ENCODE data around the gene NKX2-4. TPM values are rescaled to one million over a fixed set of nuclear protein-coding genes. Genes with fewer than 3 reads are reported as not detected.

The NKX2-4 gene
- polyA plus RNA-seq, 3 donors: not detected

DNA sequence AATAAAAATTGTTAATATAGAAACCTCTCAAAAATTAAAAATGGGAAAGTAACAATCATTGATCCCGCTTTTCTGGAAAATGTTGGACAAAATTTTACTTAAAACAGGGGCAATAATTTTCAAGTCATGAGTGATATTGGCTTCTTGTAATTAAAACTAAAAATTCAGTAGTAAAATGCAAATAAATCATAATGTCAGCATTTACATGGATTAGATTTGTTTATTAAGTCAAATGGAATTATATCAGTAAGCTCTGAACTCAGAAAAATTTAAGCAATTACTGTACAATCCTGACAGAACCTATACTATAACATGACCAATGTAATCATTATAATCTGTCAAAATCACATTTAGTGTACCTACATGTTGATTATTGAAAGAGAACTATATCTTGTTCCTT, 39.9 kb upstream of the NKX2-4 start:
- H3K9me3 ChIP-seq (replicated peaks in 1 of 2; ENCODE audit: control insufficient read depth in 1 of 2, insufficient read depth in 1 of 2, low read length in 2 of 2): no peaks in the 10 kb centered on the region
- no CpG with 5 or more reads among the region's 1 CpG for WGBS (ENCODE audit: insufficient coverage)
- no peak for DNase-seq
- no peaks in the 10 kb centered on the region for H4K20me1 ChIP-seq (ENCODE audit: insufficient read depth, low read length)
- TF ChIP-seq, protein P1, sequence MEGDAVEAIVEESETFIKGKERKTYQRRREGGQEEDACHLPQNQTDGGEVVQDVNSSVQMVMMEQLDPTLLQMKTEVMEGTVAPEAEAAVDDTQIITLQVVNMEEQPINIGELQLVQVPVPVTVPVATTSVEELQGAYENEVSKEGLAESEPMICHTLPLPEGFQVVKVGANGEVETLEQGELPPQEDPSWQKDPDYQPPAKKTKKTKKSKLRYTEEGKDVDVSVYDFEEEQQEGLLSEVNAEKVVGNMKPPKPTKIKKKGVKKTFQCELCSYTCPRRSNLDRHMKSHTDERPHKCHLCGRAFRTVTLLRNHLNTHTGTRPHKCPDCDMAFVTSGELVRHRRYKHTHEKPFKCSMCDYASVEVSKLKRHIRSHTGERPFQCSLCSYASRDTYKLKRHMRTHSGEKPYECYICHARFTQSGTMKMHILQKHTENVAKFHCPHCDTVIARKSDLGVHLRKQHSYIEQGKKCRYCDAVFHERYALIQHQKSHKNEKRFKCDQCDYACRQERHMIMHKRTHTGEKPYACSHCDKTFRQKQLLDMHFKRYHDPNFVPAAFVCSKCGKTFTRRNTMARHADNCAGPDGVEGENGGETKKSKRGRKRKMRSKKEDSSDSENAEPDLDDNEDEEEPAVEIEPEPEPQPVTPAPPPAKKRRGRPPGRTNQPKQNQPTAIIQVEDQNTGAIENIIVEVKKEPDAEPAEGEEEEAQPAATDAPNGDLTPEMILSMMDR (IDR thresholded peaks at IDR 0.05): no peak
- Mint-ChIP-seq H3K4me1 (no peaks in the 10 kb centered on the region), H3K9me3 (no peaks in the 10 kb centered on the region), H3K27ac (no peak overlapping the region), H3K4me3 (no peak overlapping the region), H3K27me3 (ENCODE audit: low read depth in 3 of 3) (peaks cover 17 to 33% (median 22%) of the 10 kb centered on the region in 3 donors), H3K36me3 (no peaks in the 10 kb centered on the region)
- no peaks in the 10 kb centered on the region for H3K36me3 ChIP-seq (replicated peaks in 1 of 2; ENCODE audit: control insufficient read depth in 1 of 2, insufficient read depth in 2 of 2, low read length in 2 of 2)
- H3K4me1 ChIP-seq (ENCODE audit: control insufficient read depth in 1 of 2, insufficient read depth in 2 of 2, low read length in 2 of 2): no peaks in the 10 kb centered on the region
- H3K4me2 ChIP-seq (replicated peaks; ENCODE audit: extremely low read depth, low read length, poor library complexity, severe bottlenecking): no peak overlapping the region
- H3K27ac ChIP-seq (ENCODE audit: low read depth in 1 of 2, low read length in 2 of 2): no peak overlapping the region
- H2AFZ ChIP-seq (ENCODE audit: insufficient read depth, low read depth, low read length, poor library complexity, severe bottlenecking): no peak overlapping the region
- peaks cover 2 to 9% of the 10 kb centered on the region in 2 donors for H3K27me3 ChIP-seq (ENCODE audit: control insufficient read depth in 2 of 2, insufficient read depth in 2 of 2, low read length in 2 of 2)
- intact Hi-C loops (cut with micrococcal nuclease): no loop called here
- H3K9ac ChIP-seq (ENCODE audit: insufficient read depth, low read length, poor library complexity, severe bottlenecking): no peak overlapping the region
- H3K79me2 ChIP-seq (ENCODE audit: insufficient read depth, low read length): no peaks in the 10 kb centered on the region
- H3K4me3 ChIP-seq (replicated peaks in 1 of 3; ENCODE audit: low read depth in 2 of 3, low read length in 3 of 3): no peak overlapping the region

DNA sequence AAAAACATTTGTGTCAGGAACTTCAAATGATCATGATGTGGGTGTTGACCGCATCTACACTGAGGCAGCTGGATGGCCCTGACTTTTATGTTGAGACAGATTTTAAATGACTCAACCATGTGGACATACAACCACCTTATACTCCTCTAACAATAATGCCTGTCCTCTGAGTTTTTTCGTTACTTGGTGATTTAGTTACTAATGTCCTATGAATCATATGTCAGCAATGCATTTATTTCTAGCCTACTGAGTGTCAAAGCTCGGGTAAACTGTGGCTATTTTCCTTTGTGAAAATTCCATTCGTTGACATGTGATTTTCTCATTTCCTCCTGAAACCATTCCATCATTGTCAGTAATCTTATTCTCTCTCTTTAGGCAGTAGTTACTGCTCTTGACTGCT, 38.9 kb upstream of the NKX2-4 start:
- intact Hi-C loops (cut with micrococcal nuclease): no loop called here
- Histone ChIP-seq H3K36me3 (replicated peaks in 1 of 2; ENCODE audit: control insufficient read depth in 1 of 2, insufficient read depth in 2 of 2, low read length in 2 of 2) (no peaks in the 10 kb centered on the region), H3K79me2 (ENCODE audit: insufficient read depth, low read length) (no peaks in the 10 kb centered on the region), H3K4me1 (ENCODE audit: control insufficient read depth in 1 of 2, insufficient read depth in 2 of 2, low read length in 2 of 2) (no peaks in the 10 kb centered on the region), H3K27ac (ENCODE audit: low read depth in 1 of 2, low read length in 2 of 2) (no peak overlapping the region), H3K9ac (ENCODE audit: insufficient read depth, low read length, poor library complexity, severe bottlenecking) (no peak overlapping the region), H4K20me1 (ENCODE audit: insufficient read depth, low read length) (no peaks in the 10 kb centered on the region), H2AFZ (ENCODE audit: insufficient read depth, low read depth, low read length, poor library complexity, severe bottlenecking) (no peak overlapping the region), H3K4me2 (replicated peaks; ENCODE audit: extremely low read depth, low read length, poor library complexity, severe bottlenecking) (no peak overlapping the region), H3K4me3 (replicated peaks in 1 of 3; ENCODE audit: low read depth in 2 of 3, low read length in 3 of 3) (no peak overlapping the region), H3K9me3 (replicated peaks in 1 of 2; ENCODE audit: control insufficient read depth in 1 of 2, insufficient read depth in 1 of 2, low read length in 2 of 2) (no peaks in the 10 kb centered on the region), H3K27me3 (ENCODE audit: control insufficient read depth in 2 of 2, insufficient read depth in 2 of 2, low read length in 2 of 2) (peaks cover 2 to 9% of the 10 kb centered on the region in 2 donors)
- Mint-ChIP-seq H3K4me3 (peak overlapping the region in 1 of 2 donors; percentile 16), H3K27me3 (ENCODE audit: low read depth in 3 of 3) (peaks cover 13 to 23% (median 19%) of the 10 kb centered on the region in 3 donors), H3K36me3 (no peaks in the 10 kb centered on the region), H3K9me3 (no peaks in the 10 kb centered on the region), H3K4me1 (no peaks in the 10 kb centered on the region), H3K27ac (no peak overlapping the region)
- WGBS (ENCODE audit: insufficient coverage): no CpG with 5 or more reads among the region's 4 CpGs
- no peak for DNase-seq
- TF ChIP-seq, protein P1 (IDR thresholded peaks at IDR 0.05): no peak

Data from CD14-positive monocyte (primary cell).